ENCODE data around the gene RAI1. TPM values are rescaled to one million over a fixed set of nuclear protein-coding genes. Genes with fewer than 3 reads are reported as not detected.

The RAI1 gene
- total RNA-seq, 1 donor from 2014 or later: 39.1 TPM

DNA sequence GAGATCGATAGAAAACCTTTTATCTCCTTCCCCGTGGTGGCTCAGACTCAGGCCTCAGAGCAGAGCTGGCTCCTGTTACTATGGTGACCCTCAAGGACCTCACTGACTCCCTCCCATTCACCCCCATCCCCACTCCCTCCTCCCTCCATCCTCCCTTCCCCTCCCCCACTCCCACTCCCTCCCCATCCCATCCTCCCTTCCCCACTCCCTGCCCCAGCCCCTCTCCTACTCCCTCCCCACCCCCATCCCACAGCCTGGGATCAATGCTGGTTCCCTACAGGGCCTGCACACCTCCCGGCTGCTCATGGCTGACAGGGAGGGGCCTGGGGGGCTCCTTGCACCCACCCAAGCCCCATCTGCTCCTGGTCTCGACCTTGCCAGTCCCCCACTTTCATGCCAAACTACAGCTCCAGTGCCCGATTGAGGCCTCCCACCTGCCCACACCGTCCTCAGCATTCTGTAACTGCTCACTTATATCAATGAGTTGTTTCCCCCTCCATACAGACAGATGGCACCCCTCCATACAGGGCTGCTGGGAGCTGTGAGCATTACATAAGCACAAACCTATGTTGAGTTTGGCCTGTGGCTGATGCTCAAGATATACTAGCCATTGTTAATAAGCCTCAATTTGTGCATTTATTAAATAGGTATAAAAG, 11.6 kb upstream of the RAI1 start:
- Histone ChIP-seq H3K9ac (ENCODE audit: low read length) (no peak overlapping the region), H4K20me1 (ENCODE audit: insufficient read depth, low read length) (no peaks in the 10 kb centered on the region), H3K79me2 (ENCODE audit: insufficient read depth, low read length) (no peaks in the 10 kb centered on the region), H3K4me3 (ENCODE audit: insufficient read depth, low read depth, low read length) (no peak overlapping the region), H3K9me3 (ENCODE audit: insufficient read depth, low read depth, low read length) (no peaks in the 10 kb centered on the region), H2AFZ (ENCODE audit: low read depth, low read length) (no peak overlapping the region), H3K27me3 (ENCODE audit: insufficient read depth, low read length) (no peaks in the 10 kb centered on the region), H3K27ac (ENCODE audit: low read depth, low read length) (no peak overlapping the region), H3K4me2 (ENCODE audit: low read length) (no peak overlapping the region), H3K36me3 (ENCODE audit: insufficient read depth, low read length) (no peaks in the 10 kb centered on the region), H3K4me1 (ENCODE audit: insufficient read depth, low read length) (peaks cover 9% of the 10 kb centered on the region)
- Mint-ChIP-seq H3K4me3 (ENCODE audit: unreplicated experiment) (no peak overlapping the region), H3K4me1 (ENCODE audit: low read depth, unreplicated experiment) (peaks cover 22% of the 10 kb centered on the region), H3K36me3 (ENCODE audit: low read depth, unreplicated experiment) (no peaks in the 10 kb centered on the region), H3K27me3 (ENCODE audit: low read depth, unreplicated experiment) (peaks cover 21% of the 10 kb centered on the region), H3K9me3 (ENCODE audit: unreplicated experiment) (no peaks in the 10 kb centered on the region), H3K27ac (ENCODE audit: unreplicated experiment) (no peak overlapping the region)
- FAIRE-seq: no peak
- TF ChIP-seq EZH2 (IDR thresholded peaks at IDR 0.05; ENCODE audit: insufficient read depth, low read length): no peak
- TF ChIP-seq, protein P1, sequence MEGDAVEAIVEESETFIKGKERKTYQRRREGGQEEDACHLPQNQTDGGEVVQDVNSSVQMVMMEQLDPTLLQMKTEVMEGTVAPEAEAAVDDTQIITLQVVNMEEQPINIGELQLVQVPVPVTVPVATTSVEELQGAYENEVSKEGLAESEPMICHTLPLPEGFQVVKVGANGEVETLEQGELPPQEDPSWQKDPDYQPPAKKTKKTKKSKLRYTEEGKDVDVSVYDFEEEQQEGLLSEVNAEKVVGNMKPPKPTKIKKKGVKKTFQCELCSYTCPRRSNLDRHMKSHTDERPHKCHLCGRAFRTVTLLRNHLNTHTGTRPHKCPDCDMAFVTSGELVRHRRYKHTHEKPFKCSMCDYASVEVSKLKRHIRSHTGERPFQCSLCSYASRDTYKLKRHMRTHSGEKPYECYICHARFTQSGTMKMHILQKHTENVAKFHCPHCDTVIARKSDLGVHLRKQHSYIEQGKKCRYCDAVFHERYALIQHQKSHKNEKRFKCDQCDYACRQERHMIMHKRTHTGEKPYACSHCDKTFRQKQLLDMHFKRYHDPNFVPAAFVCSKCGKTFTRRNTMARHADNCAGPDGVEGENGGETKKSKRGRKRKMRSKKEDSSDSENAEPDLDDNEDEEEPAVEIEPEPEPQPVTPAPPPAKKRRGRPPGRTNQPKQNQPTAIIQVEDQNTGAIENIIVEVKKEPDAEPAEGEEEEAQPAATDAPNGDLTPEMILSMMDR (IDR thresholded peaks at IDR 0.05; ENCODE audit: insufficient read depth, low read depth, low read length): no peak
- no peak for DNase-seq (ENCODE audit: low read depth)

DNA sequence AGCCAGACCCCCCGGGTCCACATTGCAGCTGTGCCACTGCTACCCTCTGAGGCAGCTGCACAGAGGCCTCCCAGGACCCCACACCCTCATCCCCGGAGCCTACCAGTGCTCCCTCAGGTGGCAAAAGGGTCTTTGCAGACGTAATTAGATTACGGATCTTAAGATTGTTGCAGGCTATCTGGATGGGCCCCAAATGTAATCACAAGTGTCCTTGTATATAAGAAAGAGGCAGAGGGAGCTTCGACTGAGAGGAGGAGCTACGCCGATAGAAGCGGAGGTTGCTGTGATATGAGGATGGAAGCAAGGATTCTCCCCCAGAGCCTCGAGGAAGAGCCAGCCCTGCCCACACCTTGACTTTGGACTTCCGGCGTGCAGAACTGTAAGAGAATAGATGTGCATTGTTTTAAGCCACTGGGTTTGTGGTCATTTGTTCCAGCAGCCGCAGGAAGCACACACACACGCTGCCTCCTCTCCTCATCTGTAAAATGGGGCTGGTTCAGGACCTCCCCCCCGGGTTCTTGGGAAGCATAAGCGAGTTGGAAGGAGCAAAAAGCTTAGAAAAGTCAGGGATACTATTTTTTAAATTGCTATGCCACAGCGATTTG, 10.5 kb upstream of the RAI1 start:
- H3K4me1 Mint-ChIP-seq (ENCODE audit: low read depth, unreplicated experiment): peaks cover 30% of the 10 kb centered on the region
- Histone ChIP-seq H3K9ac (ENCODE audit: low read length) (no peak overlapping the region), H3K9me3 (ENCODE audit: insufficient read depth, low read depth, low read length) (no peaks in the 10 kb centered on the region), H4K20me1 (ENCODE audit: insufficient read depth, low read length) (no peaks in the 10 kb centered on the region), H3K4me3 (ENCODE audit: insufficient read depth, low read depth, low read length) (no peak overlapping the region), H3K4me2 (ENCODE audit: low read length) (no peak overlapping the region), H3K27me3 (ENCODE audit: insufficient read depth, low read length) (no peaks in the 10 kb centered on the region), H3K79me2 (ENCODE audit: insufficient read depth, low read length) (no peaks in the 10 kb centered on the region), H3K27ac (ENCODE audit: low read depth, low read length) (no peak overlapping the region), H3K4me1 (ENCODE audit: insufficient read depth, low read length) (peaks cover 10% of the 10 kb centered on the region), H2AFZ (ENCODE audit: low read depth, low read length) (no peak overlapping the region), H3K36me3 (ENCODE audit: insufficient read depth, low read length) (no peaks in the 10 kb centered on the region)
- peak overlapping the region; percentile 24 for H3K27ac Mint-ChIP-seq (ENCODE audit: unreplicated experiment)
- no peak for TF ChIP-seq EZH2 (IDR thresholded peaks at IDR 0.05; ENCODE audit: insufficient read depth, low read length)
- TF ChIP-seq, protein P1 (IDR thresholded peaks at IDR 0.05; ENCODE audit: insufficient read depth, low read depth, low read length): no peak
- peaks cover 21% of the 10 kb centered on the region for H3K27me3 Mint-ChIP-seq (ENCODE audit: low read depth, unreplicated experiment)
- H3K4me3 Mint-ChIP-seq (ENCODE audit: unreplicated experiment): no peak overlapping the region
- FAIRE-seq: no peak
- H3K9me3 Mint-ChIP-seq (ENCODE audit: unreplicated experiment): no peaks in the 10 kb centered on the region
- no peak for DNase-seq (ENCODE audit: low read depth)
- no peaks in the 10 kb centered on the region for H3K36me3 Mint-ChIP-seq (ENCODE audit: low read depth, unreplicated experiment)
